Transverse colon (tissue), 3 donors: ENCODE measurements around the gene ADAMTS3.

Experiments
- EP300 ChIP-seq: sonication (generic); formaldehyde crosslinking; IDR thresholded peaks from one replicate; pipeline ENCODE4 v1.6.1; 2017; ENCODE audit warnings: antibody characterized with exemption, low read depth
- TF ChIP-seq, protein P1 (sequence below), 5 experiments: fragments of 200-600 bp in 3 of 5; fragments of 450-650 bp in 2 of 5; sonication (generic) in 3 of 5; IDR thresholded peaks; 1 replicate in 2 of 5; 2 replicates in 3 of 5; pipeline ENCODE4 v1.5.1; 2016 to 2017; ENCODE audit warnings: antibody characterized with exemption in 5 of 5, inconsistent platforms in 3 of 5, mild to moderate bottlenecking in 2 of 5, moderate library complexity in 1 of 5

- TF ChIP-seq, protein P1, sequence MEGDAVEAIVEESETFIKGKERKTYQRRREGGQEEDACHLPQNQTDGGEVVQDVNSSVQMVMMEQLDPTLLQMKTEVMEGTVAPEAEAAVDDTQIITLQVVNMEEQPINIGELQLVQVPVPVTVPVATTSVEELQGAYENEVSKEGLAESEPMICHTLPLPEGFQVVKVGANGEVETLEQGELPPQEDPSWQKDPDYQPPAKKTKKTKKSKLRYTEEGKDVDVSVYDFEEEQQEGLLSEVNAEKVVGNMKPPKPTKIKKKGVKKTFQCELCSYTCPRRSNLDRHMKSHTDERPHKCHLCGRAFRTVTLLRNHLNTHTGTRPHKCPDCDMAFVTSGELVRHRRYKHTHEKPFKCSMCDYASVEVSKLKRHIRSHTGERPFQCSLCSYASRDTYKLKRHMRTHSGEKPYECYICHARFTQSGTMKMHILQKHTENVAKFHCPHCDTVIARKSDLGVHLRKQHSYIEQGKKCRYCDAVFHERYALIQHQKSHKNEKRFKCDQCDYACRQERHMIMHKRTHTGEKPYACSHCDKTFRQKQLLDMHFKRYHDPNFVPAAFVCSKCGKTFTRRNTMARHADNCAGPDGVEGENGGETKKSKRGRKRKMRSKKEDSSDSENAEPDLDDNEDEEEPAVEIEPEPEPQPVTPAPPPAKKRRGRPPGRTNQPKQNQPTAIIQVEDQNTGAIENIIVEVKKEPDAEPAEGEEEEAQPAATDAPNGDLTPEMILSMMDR (IDR thresholded peaks at IDR 0.05): no peak
- TF ChIP-seq EP300: no peak
Observed at GRCh38 chr4:72463724-72464123, 105.3 kb downstream of the ADAMTS3 start.
